Breast epithelium (tissue), 3 donors: ENCODE results near the gene LYRM9.

Source experiments
- CTCF ChIP-seq, 3 donors: fragments of 450-650 bp; IDR thresholded peaks; one replicate each; pipeline ENCODE4 v1.5.1; 2016 to 2017; ENCODE audit warnings: antibody characterized with exemption in 3 of 3, mild to moderate bottlenecking in 3 of 3, moderate library complexity in 3 of 3
- POLR2A ChIP-seq: fragments of 450-650 bp; IDR thresholded peaks from one replicate; pipeline ENCODE4 v1.6.1; 2016; ENCODE audit warnings: antibody characterized with exemption, mild to moderate bottlenecking, moderate library complexity

DNA sequence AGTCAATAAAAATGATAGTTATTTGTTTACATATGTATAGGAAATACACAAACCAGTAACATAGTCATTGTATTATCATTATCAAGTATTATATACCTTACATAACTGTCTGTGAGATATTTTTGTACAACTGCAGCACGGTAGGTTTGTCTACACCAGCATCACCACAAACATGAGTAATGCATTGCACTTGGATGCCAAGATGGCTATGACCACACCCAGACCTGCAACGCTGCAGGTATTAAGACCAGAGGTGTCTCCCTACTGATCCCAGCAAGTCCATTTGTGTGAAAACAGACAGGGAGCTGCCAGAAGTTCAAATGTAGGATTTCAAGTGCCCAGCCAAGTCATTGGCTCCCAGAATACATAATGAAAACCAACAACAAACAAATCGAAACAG, 58.6 kb downstream of the LYRM9 start:
- TF ChIP-seq CTCF (IDR thresholded peaks at IDR 0.05) (no peak), POLR2A (no peak)
